ENCODE measurements around the gene DUSP2. TPM values are rescaled to one million over a fixed set of nuclear protein-coding genes. Genes with fewer than 3 reads are reported as not detected.

Gene DUSP2
- polyA plus RNA-seq, 3 donors, result 48.4 to 392 (median 66.1) TPM

GRCh38 chr2:96185516-96185915, 40.3 kb upstream of the DUSP2 start:
- Mint-ChIP-seq H3K36me3 (peaks cover 50 to 68% of the 10 kb centered on the region in 2 donors), H3K4me3 (no peak overlapping the region), H3K27ac (no peak overlapping the region), H3K4me1 (peaks cover 3% of the 10 kb centered on the region), H3K9me3 (peaks cover 0 to 2% (median 0%) of the 10 kb centered on the region in 7 donors), H3K27me3 (ENCODE audit: low read depth in 3 of 3) (no peaks in the 10 kb centered on the region)
- no peak overlapping the region for H3K4me2 ChIP-seq (replicated peaks; ENCODE audit: extremely low read depth, low read length, poor library complexity, severe bottlenecking)
- no peak for DNase-seq
- peaks cover under 1% of the 10 kb centered on the region for H3K79me2 ChIP-seq (ENCODE audit: insufficient read depth, low read length)
- H4K20me1 ChIP-seq (ENCODE audit: insufficient read depth, low read length), result peaks cover 21% of the 10 kb centered on the region
- no peak overlapping the region for H3K9ac ChIP-seq (ENCODE audit: insufficient read depth, low read length, poor library complexity, severe bottlenecking)
- H3K36me3 ChIP-seq (replicated peaks in 1 of 2; ENCODE audit: control insufficient read depth in 1 of 2, insufficient read depth in 2 of 2, low read length in 2 of 2), result peaks cover 52 to 69% of the 10 kb centered on the region in 2 donors
- WGBS (ENCODE audit: insufficient coverage), result no CpG with 5 or more reads among the region's 1 CpG
- H3K4me1 ChIP-seq (ENCODE audit: control insufficient read depth in 1 of 2, insufficient read depth in 2 of 2, low read length in 2 of 2), result no peaks in the 10 kb centered on the region
- peak overlapping the region in 1 of 2 donors; percentile 11 for H3K27ac ChIP-seq (ENCODE audit: low read depth in 1 of 2, low read length in 2 of 2)
- no peaks in the 10 kb centered on the region for H3K9me3 ChIP-seq (replicated peaks in 1 of 2; ENCODE audit: control insufficient read depth in 1 of 2, insufficient read depth in 1 of 2, low read length in 2 of 2)
- no peak for TF ChIP-seq CTCF (IDR thresholded peaks at IDR 0.05)
- H3K4me3 ChIP-seq (replicated peaks in 1 of 3; ENCODE audit: low read depth in 2 of 3, low read length in 3 of 3), result no peak overlapping the region
- intact Hi-C loops (cut with micrococcal nuclease), result no loop called here
- H3K27me3 ChIP-seq (ENCODE audit: control insufficient read depth in 2 of 2, insufficient read depth in 2 of 2, low read length in 2 of 2), result no peaks in the 10 kb centered on the region
- no peak overlapping the region for H2AFZ ChIP-seq (ENCODE audit: insufficient read depth, low read depth, low read length, poor library complexity, severe bottlenecking)

GRCh38 chr2:96184989-96185388, 39.7 kb upstream of the DUSP2 start:
- Histone ChIP-seq H3K36me3 (replicated peaks in 1 of 2; ENCODE audit: control insufficient read depth in 1 of 2, insufficient read depth in 2 of 2, low read length in 2 of 2) (peaks cover 48 to 64% of the 10 kb centered on the region in 2 donors), H3K9ac (ENCODE audit: insufficient read depth, low read length, poor library complexity, severe bottlenecking) (no peak overlapping the region), H3K4me1 (ENCODE audit: control insufficient read depth in 1 of 2, insufficient read depth in 2 of 2, low read length in 2 of 2) (no peaks in the 10 kb centered on the region), H3K79me2 (ENCODE audit: insufficient read depth, low read length) (no peaks in the 10 kb centered on the region), H4K20me1 (ENCODE audit: insufficient read depth, low read length) (peaks cover 21% of the 10 kb centered on the region), H3K27me3 (ENCODE audit: control insufficient read depth in 2 of 2, insufficient read depth in 2 of 2, low read length in 2 of 2) (no peaks in the 10 kb centered on the region), H2AFZ (ENCODE audit: insufficient read depth, low read depth, low read length, poor library complexity, severe bottlenecking) (no peak overlapping the region), H3K27ac (ENCODE audit: low read depth in 1 of 2, low read length in 2 of 2) (peak overlapping the region in 1 of 2 donors; percentile 11), H3K4me2 (replicated peaks; ENCODE audit: extremely low read depth, low read length, poor library complexity, severe bottlenecking) (no peak overlapping the region), H3K4me3 (replicated peaks in 1 of 3; ENCODE audit: low read depth in 2 of 3, low read length in 3 of 3) (no peak overlapping the region), H3K9me3 (replicated peaks in 1 of 2; ENCODE audit: control insufficient read depth in 1 of 2, insufficient read depth in 1 of 2, low read length in 2 of 2) (no peaks in the 10 kb centered on the region)
- peaks cover 0 to 2% (median 0%) of the 10 kb centered on the region in 7 donors for H3K9me3 Mint-ChIP-seq
- WGBS (ENCODE audit: insufficient coverage), result 94% methylated on average over 3 of the region's 8 CpGs
- intact Hi-C loops (cut with micrococcal nuclease), result no loop called here
- no peak for TF ChIP-seq CTCF (IDR thresholded peaks at IDR 0.05)
- H3K27ac Mint-ChIP-seq, result peak overlapping the region in 1 of 7 donors; percentile 39
- H3K27me3 Mint-ChIP-seq (ENCODE audit: low read depth in 3 of 3), result no peaks in the 10 kb centered on the region
- peaks cover 49 to 64% of the 10 kb centered on the region in 2 donors for H3K36me3 Mint-ChIP-seq
- H3K4me1 Mint-ChIP-seq, result peaks cover 3% of the 10 kb centered on the region
- DNase-seq, result no peak
- no peak overlapping the region for H3K4me3 Mint-ChIP-seq
